OCI-LY1 (cell line): Measurements from ENCODE around the gene DNLZ.

Experiments used
- H2AFZ ChIP-seq: fragments of 200-600 bp; sonication (generic), shearing (Covaris generic); 2 replicates; pipeline ENCODE4 v1.6.0; 2014; ENCODE audit warnings: antibody characterized with exemption, mild to moderate bottlenecking, low read length
- H3F3A ChIP-seq: fragments of 200-600 bp; sonication (generic), shearing (Covaris generic); 2 replicates; pipeline ENCODE4 v1.6.0; 2014; ENCODE audit warnings: mild to moderate bottlenecking, antibody characterized with exemption, low read length, moderate library complexity; ENCODE audit not compliant: insufficient read depth
- H3K27ac ChIP-seq: fragments of 200-600 bp; sonication (generic); 2 replicates; pipeline ENCODE4 v1.5.1; 2014; ENCODE audit warnings: low read length, mixed run types, mild to moderate bottlenecking, low read depth; ENCODE audit not compliant: poor library complexity, severe bottlenecking
- H3K27me3 ChIP-seq: fragments of 200-600 bp; sonication (generic); 2 replicates; pipeline ENCODE4 v1.6.0; 2014; ENCODE audit warnings: antibody characterized with exemption, mild to moderate bottlenecking, low read length, moderate library complexity; ENCODE audit not compliant: insufficient read depth
- H3K36me3 ChIP-seq: fragments of 200-600 bp; sonication (generic); 2 replicates; pipeline ENCODE4 v1.6.1; 2014; ENCODE audit warnings: mild to moderate bottlenecking, antibody characterized with exemption, low read length, moderate library complexity, mixed read lengths; ENCODE audit not compliant: insufficient read depth
- H3K4me1 ChIP-seq: fragments of 200-600 bp; sonication (generic); 2 replicates; pipeline ENCODE4 v1.5.1; 2014; ENCODE audit warnings: mild to moderate bottlenecking, low read length, moderate library complexity; ENCODE audit not compliant: insufficient read depth, severe bottlenecking
- H3K4me2 ChIP-seq: fragments of 200-600 bp; sonication (generic), shearing (Covaris generic); 2 replicates; pipeline ENCODE4 v1.6.1; 2014; ENCODE audit warnings: low read length
- H3K4me3 ChIP-seq: fragments of 200-600 bp; sonication (generic); 2 replicates; pipeline ENCODE4 v1.5.1; 2014; ENCODE audit warnings: low read length, low read depth, mild to moderate bottlenecking, mixed read lengths; ENCODE audit not compliant: poor library complexity, severe bottlenecking
- H3K79me2 ChIP-seq: fragments of 200-600 bp; shearing (Covaris generic); 2 replicates; pipeline ENCODE4 v1.6.1; 2016; ENCODE audit warnings: mixed run types, low read length, mixed read lengths; ENCODE audit not compliant: insufficient read depth
- H3K9ac ChIP-seq: fragments of 200-600 bp; sonication (generic), shearing (Covaris generic); 2 replicates; pipeline ENCODE4 v1.6.1; 2014; ENCODE audit warnings: mild to moderate bottlenecking, low read length, mixed read lengths
- H3K9me2 ChIP-seq: fragments of 200-600 bp; sonication (generic), shearing (Covaris generic); 2 replicates; pipeline ENCODE4 v1.6.1; 2014; ENCODE audit warnings: low read depth, mild to moderate bottlenecking, low read length, mixed read lengths
- H3K9me3 ChIP-seq: fragments of 200-600 bp; shearing (Covaris generic); 2 replicates; pipeline ENCODE4 v1.6.1; 2014; ENCODE audit warnings: low read length, mixed read lengths
- H4K20me1 ChIP-seq: fragments of 200-600 bp; sonication (generic), shearing (Covaris generic); 2 replicates; pipeline ENCODE4 v1.6.0; 2016; ENCODE audit warnings: mild to moderate bottlenecking, low read length; ENCODE audit not compliant: insufficient read depth
- EZH2 ChIP-seq: fragments of 200-600 bp; sonication (generic), shearing (Covaris generic); IDR thresholded peaks from 2 replicates; pipeline ENCODE4 v1.8.0; 2017; ENCODE audit warnings: borderline replicate concordance, mixed run types, mild to moderate bottlenecking, antibody characterized with exemption, low read length, moderate library complexity, mixed read lengths
- TF ChIP-seq, protein P1 (sequence below): fragments of 200-600 bp; sonication (generic), shearing (Covaris generic); IDR thresholded peaks from 2 replicates; pipeline ENCODE4 v1.5.1; 2017; ENCODE audit warnings: mild to moderate bottlenecking, antibody characterized with exemption, low read length, moderate library complexity, mixed read lengths

Gene DNLZ

GRCh38 chr9:136373300-136374182, 10.0 kb upstream of the DNLZ start, which contains the start of gene CARD9:
Gene CARD9 (minus strand): TSS chr9:136373669. CDS start chr9:136372078, 1,591 bp downstream.
- Histone ChIP-seq H2AFZ (no peak within 1 kb of the TSS), H4K20me1 (no peaks in the 10 kb centered on the region), H3K4me1 (no peaks in the 10 kb centered on the region), H3K27me3 (peaks cover 10% of the 10 kb centered on the region; the same call in 1 of the 2 replicates), H3K9ac (no peak within 1 kb of the TSS), H3K9me3 (no peaks in the 10 kb centered on the region), H3K79me2 (no peaks in the 10 kb centered on the region), H3K9me2 (no peaks in the 10 kb centered on the region), H3K36me3 (peaks cover 30% of the 10 kb centered on the region), H3K4me2 (no peak within 1 kb of the TSS), H3K27ac (no peak within 1 kb of the TSS), H3K4me3 (no peak within 1 kb of the TSS), H3F3A (no peaks in the 10 kb centered on the region)
- TF ChIP-seq, protein P1, sequence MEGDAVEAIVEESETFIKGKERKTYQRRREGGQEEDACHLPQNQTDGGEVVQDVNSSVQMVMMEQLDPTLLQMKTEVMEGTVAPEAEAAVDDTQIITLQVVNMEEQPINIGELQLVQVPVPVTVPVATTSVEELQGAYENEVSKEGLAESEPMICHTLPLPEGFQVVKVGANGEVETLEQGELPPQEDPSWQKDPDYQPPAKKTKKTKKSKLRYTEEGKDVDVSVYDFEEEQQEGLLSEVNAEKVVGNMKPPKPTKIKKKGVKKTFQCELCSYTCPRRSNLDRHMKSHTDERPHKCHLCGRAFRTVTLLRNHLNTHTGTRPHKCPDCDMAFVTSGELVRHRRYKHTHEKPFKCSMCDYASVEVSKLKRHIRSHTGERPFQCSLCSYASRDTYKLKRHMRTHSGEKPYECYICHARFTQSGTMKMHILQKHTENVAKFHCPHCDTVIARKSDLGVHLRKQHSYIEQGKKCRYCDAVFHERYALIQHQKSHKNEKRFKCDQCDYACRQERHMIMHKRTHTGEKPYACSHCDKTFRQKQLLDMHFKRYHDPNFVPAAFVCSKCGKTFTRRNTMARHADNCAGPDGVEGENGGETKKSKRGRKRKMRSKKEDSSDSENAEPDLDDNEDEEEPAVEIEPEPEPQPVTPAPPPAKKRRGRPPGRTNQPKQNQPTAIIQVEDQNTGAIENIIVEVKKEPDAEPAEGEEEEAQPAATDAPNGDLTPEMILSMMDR, result no peak
- TF ChIP-seq EZH2, result no peak

DNA sequence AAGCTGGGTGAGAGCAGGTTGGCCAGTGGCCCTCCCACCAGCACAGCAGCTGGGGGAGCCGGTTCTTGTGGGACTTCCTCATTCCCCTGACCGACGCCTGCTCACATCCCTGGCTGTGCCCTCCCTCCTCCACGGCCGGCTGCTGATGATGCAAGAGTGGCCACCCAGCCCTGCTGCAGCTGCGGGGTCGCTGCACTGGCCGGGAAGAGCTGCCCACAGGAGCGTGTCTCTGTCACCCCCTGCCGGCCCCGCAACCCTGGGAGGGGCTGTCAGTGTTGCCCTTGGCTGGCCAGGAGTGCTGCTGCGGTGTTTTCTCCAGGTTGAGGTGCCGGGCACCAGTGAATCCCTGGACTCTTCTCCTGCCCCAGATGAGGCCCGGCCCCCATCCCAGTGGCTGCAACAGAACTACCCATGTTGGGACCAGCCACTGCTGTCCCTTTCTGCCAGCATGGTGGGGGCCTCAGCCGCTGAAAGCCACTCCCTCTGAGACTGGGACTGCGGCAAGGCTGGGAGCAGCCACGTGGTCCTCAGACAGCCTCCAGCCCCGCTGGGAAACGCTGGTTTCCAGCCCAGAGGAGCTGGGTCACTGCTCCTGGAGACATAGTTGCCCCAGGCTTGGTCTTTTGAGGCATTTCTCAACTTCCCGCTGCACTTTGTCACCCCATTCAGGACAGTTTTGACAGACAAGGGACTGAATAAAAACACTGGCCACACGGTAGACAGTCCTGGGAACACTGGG, 9.2 kb upstream of the DNLZ start:
- no peak overlapping the region for H3K9ac ChIP-seq
- no peaks in the 10 kb centered on the region for H3K9me2 ChIP-seq
- H3K4me1 ChIP-seq, result no peaks in the 10 kb centered on the region
- H3K9me3 ChIP-seq, result no peaks in the 10 kb centered on the region
- H3K36me3 ChIP-seq, result peaks cover 29% of the 10 kb centered on the region
- H3K27me3 ChIP-seq, result peaks cover 10% of the 10 kb centered on the region; the same call in 1 of the 2 replicates
- H4K20me1 ChIP-seq, result no peaks in the 10 kb centered on the region
- no peaks in the 10 kb centered on the region for H3K79me2 ChIP-seq
- no peak overlapping the region for H3K4me3 ChIP-seq
- H3K4me2 ChIP-seq, result no peak overlapping the region
- TF ChIP-seq EZH2, result no peak
- TF ChIP-seq, protein P1, result no peak
- H2AFZ ChIP-seq, result no peak overlapping the region
- no peak overlapping the region for H3K27ac ChIP-seq
- H3F3A ChIP-seq, result no peaks in the 10 kb centered on the region

DNA sequence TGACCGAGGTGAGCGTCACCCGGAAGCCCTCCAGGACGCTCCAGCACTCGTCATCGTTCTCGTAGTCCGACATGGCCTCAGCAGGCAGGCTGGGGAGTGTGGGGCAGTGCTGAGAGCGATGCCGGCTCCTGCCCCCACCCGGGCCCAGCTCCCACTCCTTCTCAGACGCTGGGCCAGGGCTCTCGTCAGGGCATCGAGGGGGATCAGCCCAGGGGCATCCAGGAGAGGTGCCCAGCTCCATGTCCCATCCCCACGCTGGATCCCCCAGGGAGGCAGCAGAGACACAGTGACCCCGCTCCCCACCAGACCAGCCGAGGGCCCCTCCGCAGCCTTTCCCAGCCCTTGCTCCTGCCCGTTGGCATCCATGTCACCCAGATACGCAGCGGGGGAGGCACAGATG, 8.5 kb upstream of the DNLZ start:
- peaks cover 25% of the 10 kb centered on the region for H3K36me3 ChIP-seq
- no peak for TF ChIP-seq EZH2
- TF ChIP-seq, protein P1, result no peak
- no peak overlapping the region for H3K4me2 ChIP-seq
- H3K4me3 ChIP-seq, result no peak overlapping the region
- H3K4me1 ChIP-seq, result no peaks in the 10 kb centered on the region
- no peak overlapping the region for H3K9ac ChIP-seq
- no peaks in the 10 kb centered on the region for H3K9me3 ChIP-seq
- no peaks in the 10 kb centered on the region for H3F3A ChIP-seq
- peaks cover 10% of the 10 kb centered on the region; the same call in 1 of the 2 replicates for H3K27me3 ChIP-seq
- H2AFZ ChIP-seq, result no peak overlapping the region
- H3K79me2 ChIP-seq, result no peaks in the 10 kb centered on the region
- H4K20me1 ChIP-seq, result no peaks in the 10 kb centered on the region
- H3K9me2 ChIP-seq, result no peaks in the 10 kb centered on the region
- no peak overlapping the region for H3K27ac ChIP-seq
